Retinal pigment epithelial cell (primary cell): Measurements from ENCODE around the gene SLC6A17.

Source experiments
- DNase-seq: peaks from one replicate; pipeline ENCODE4 v3.0.0-alpha.2; 2010; ENCODE audit warnings: low read depth
- H3K4me3 ChIP-seq: 2 replicates; pipeline ENCODE4 v1.5.1; 2011; ENCODE audit warnings: mild to moderate bottlenecking, low read length, control low read depth, moderate library complexity
- TF ChIP-seq, protein P1 (sequence below): conservative IDR thresholded peaks from 2 replicates; pipeline ENCODE4 v1.5.1; 2011; ENCODE audit warnings: low read depth, low read length, control low read depth, inconsistent platforms

Gene SLC6A17

GRCh38 chr1:110240476-110241210 lies 90.3 kb downstream of the SLC6A17 start:
- no peak overlapping the region for H3K4me3 ChIP-seq
- DNase-seq: no peak
- TF ChIP-seq, protein P1, sequence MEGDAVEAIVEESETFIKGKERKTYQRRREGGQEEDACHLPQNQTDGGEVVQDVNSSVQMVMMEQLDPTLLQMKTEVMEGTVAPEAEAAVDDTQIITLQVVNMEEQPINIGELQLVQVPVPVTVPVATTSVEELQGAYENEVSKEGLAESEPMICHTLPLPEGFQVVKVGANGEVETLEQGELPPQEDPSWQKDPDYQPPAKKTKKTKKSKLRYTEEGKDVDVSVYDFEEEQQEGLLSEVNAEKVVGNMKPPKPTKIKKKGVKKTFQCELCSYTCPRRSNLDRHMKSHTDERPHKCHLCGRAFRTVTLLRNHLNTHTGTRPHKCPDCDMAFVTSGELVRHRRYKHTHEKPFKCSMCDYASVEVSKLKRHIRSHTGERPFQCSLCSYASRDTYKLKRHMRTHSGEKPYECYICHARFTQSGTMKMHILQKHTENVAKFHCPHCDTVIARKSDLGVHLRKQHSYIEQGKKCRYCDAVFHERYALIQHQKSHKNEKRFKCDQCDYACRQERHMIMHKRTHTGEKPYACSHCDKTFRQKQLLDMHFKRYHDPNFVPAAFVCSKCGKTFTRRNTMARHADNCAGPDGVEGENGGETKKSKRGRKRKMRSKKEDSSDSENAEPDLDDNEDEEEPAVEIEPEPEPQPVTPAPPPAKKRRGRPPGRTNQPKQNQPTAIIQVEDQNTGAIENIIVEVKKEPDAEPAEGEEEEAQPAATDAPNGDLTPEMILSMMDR: no peak

GRCh38 chr1:110241516-110241915 lies 91.2 kb downstream of the SLC6A17 start:
- no peak for DNase-seq
- TF ChIP-seq, protein P1: no peak
- H3K4me3 ChIP-seq: no peak overlapping the region

- DNase-seq: no peak
Observed at GRCh38 chr1:110242062-110242461, 91.8 kb downstream of the SLC6A17 start.

DNA sequence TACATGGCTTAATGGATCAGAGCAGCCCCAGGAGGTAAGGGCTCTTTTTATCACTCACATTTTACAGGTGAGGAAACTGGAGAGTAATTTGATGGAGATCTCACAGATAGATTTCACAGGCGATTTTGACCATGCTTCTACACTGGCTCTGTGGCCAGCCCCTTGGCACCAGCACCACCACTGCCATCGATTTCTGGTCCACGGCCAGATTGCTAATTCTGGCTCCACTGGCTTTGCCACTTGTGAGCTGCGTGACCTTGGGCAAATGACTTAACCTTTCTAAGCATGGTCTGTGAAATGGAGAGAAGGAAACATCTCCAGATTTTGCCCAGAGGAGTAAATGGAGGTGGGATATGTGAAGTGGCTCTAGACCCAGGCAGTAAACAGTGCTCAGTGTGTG lies 92.4 kb downstream of the SLC6A17 start:
- H3K4me3 ChIP-seq: no peak overlapping the region
- TF ChIP-seq, protein P1: no peak
- no peak for DNase-seq

More at GRCh38 chr1:110242062-110242461, 91.8 kb downstream of the SLC6A17 start:
- TF ChIP-seq, protein P1: no peak
- H3K4me3 ChIP-seq: no peak overlapping the region

- TF ChIP-seq, protein P1: no peak
- DNase-seq: no peak
- H3K4me3 ChIP-seq: no peak overlapping the region
Observed at GRCh38 chr1:110243146-110243545, 92.9 kb downstream of the SLC6A17 start.

- DNase-seq: no peak
- H3K4me3 ChIP-seq: no peak overlapping the region
- TF ChIP-seq, protein P1: no peak
Observed at GRCh38 chr1:110243574-110243973, 93.3 kb downstream of the SLC6A17 start.
